Small intestine (tissue), 7 donors: Measurements from ENCODE around the gene MSTO1. TPM values are rescaled to one million over a fixed set of nuclear protein-coding genes. Genes with fewer than 3 reads are reported as not detected.
"Not testable (repeated sequence)": the region's sequence is repeated elsewhere in the genome, so short reads cannot be mapped to it uniquely, and the experiment has no call there.

Source experiments
- DNase-seq, 2 donors: peaks; one replicate each; pipeline versions ENCODE4 v3.0.0 to v3.0.0-alpha.2; 2013
- FAIRE-seq: peaks from 2 replicates; lab custom pipeline; 2012; peaks lifted over from hg19 to GRCh38; lab: Jason Lieb, UNC
- H3K27ac ChIP-seq, 3 donors: one replicate each; pipeline ENCODE4 v1.5.1; 2013; ENCODE audit warnings: low read length in 2 of 3, mild to moderate bottlenecking in 2 of 3, control low read depth in 1 of 3, inconsistent platforms in 1 of 3, low read depth in 1 of 3, moderate library complexity in 1 of 3
- H3K27me3 ChIP-seq, 3 donors: one replicate each; pipeline ENCODE4 v1.6.1; 2013; ENCODE audit warnings: low read length in 3 of 3, inconsistent platforms in 1 of 3; ENCODE audit not compliant: control insufficient read depth in 3 of 3, insufficient read depth in 3 of 3
- H3K36me3 ChIP-seq, 3 donors: one replicate each; pipeline ENCODE4 v1.6.1; 2013; ENCODE audit warnings: low read length in 3 of 3, inconsistent platforms in 1 of 3, low read depth in 1 of 3, mild to moderate bottlenecking in 1 of 3, moderate library complexity in 1 of 3; ENCODE audit not compliant: control insufficient read depth in 3 of 3, insufficient read depth in 2 of 3
- H3K4me1 ChIP-seq, 3 donors: one replicate each; pipeline ENCODE4 v1.6.1; 2013; ENCODE audit warnings: low read length in 2 of 3, inconsistent platforms in 1 of 3, low read depth in 1 of 3, mild to moderate bottlenecking in 1 of 3, moderate library complexity in 1 of 3; ENCODE audit not compliant: control insufficient read depth in 3 of 3, insufficient read depth in 2 of 3
- H3K4me3 ChIP-seq, 3 donors: one replicate each; pipeline ENCODE4 v1.5.1; 2013; ENCODE audit warnings: low read length in 3 of 3, control low read depth in 1 of 3, inconsistent platforms in 1 of 3, low read depth in 1 of 3, mild to moderate bottlenecking in 1 of 3, moderate library complexity in 1 of 3
- H3K9me3 ChIP-seq, 2 donors: one replicate each; pipeline ENCODE4 v1.6.1; 2013; ENCODE audit warnings: low read depth in 1 of 2, low read length in 1 of 2; ENCODE audit not compliant: control insufficient read depth in 2 of 2, insufficient read depth in 1 of 2
- WGBS, 3 donors: extraction: QIAGEN DNeasy Blood & Tissue Kit; methylation state at CpG; one replicate each; pipeline ENCODE4 v1.1.7; 2013; 5-methylcytosine and 5-hydroxymethylcytosine counted together
- polyA plus RNA-seq, 4 donors: library from polyadenylated mRNA; stranded (reverse) in 3 of 4; unstranded in 1 of 4; fragments of 200-250 nt in 3 of 4; fragments of 120-200 nt in 1 of 4; gene quantifications; one replicate each; pipeline versions ENCODE4 v1.2.1 to v1.2.3, GENCODE V29; 2013
- donor health status: healthy with polysubstance abuse.
- donor health status: control.
- donor health status: control.
- donor health status: Bipolar disorder and iron deficiency.
- donor health status: healthy.

MSTO1 gene
- polyA plus RNA-seq, 4 donors, result 13.4 to 36.3 (median 20.3) TPM

DNA sequence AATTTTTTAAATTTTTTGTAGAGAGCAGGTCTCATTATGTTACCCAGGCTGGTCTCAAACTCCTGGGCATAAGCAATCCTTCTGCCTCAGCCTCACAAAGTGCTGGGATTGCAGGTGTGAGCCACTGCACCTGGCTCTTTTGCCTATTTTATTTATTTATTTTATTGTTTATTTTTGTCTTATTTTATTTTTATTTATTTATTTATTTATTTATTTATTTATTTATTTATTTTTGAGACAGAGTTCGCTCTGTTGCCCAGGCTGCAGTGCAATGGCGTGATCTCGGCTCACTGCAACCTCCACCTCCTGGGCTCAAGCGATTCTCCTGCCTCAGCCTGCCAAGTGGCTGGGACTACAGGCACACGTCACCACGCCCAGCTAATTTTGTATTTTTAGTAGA is 34.4 kb upstream of the MSTO1 start:
- H3K27ac ChIP-seq, DNase-seq, H3K9me3 ChIP-seq, FAIRE-seq, H3K4me3 ChIP-seq, H3K27me3 ChIP-seq, H3K4me1 ChIP-seq: not testable (repeated sequence)
- peaks cover 0 to 10% (median 0%) of the 10 kb centered on the region in 3 donors for H3K36me3 ChIP-seq
- WGBS, 3 donors, result 96 to 97% (median 97%) methylated on average over 6 of the region's 6 CpGs

DNA sequence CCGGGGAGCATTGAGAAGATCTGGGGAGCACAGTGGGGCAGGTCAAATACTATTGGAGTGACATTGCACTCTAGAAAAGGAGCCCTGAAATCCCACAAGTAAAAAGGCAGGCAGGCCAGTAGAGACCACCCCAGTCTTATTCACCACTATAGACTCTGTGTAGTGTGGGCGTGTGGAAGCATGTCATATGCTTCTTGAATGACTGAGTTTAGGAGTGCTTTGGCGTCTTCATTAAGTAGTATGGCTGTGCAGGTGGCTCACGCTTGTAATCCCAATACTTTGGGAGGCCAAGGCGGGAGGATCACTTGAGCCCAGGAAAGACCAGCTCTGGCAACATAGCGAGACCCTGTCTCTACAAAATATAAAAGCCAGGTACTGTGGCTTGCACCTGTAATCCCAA is 26.2 kb upstream of the MSTO1 start:
- H3K9me3 ChIP-seq, H3K27me3 ChIP-seq, H3K4me3 ChIP-seq, FAIRE-seq, H3K27ac ChIP-seq, H3K36me3 ChIP-seq, H3K4me1 ChIP-seq, DNase-seq: not testable (repeated sequence)
- 89 to 92% (median 91%) methylated on average over 5 to 6 of the region's 6 CpGs for WGBS, 3 donors

DNA sequence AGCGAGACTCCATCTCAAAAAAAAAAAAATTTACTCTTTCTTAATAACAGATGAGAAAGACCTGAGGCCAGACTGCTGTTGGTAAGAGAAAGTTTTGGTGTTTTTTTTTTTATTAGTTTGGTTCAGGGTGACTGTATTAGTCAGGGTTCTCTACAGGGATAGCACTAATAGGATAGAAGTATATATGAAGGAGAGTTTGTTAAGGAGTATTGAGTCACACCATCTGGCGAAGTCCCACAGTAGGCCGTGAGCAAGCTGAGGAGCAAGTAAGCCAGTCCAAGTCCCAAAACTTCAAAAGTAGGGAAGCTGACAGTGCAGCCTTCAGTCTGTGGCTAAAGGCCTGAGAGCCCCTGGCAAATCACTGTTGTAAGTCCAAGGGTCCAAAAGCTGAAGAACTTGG is 20.7 kb upstream of the MSTO1 start:
- FAIRE-seq, H3K4me3 ChIP-seq, H3K4me1 ChIP-seq, H3K27me3 ChIP-seq, H3K36me3 ChIP-seq, H3K9me3 ChIP-seq, DNase-seq, H3K27ac ChIP-seq: not testable (repeated sequence)
- WGBS, 3 donors, result 89 to 100% (median 100%) methylated on average over 1 to 3 of the region's 3 CpGs

DNA sequence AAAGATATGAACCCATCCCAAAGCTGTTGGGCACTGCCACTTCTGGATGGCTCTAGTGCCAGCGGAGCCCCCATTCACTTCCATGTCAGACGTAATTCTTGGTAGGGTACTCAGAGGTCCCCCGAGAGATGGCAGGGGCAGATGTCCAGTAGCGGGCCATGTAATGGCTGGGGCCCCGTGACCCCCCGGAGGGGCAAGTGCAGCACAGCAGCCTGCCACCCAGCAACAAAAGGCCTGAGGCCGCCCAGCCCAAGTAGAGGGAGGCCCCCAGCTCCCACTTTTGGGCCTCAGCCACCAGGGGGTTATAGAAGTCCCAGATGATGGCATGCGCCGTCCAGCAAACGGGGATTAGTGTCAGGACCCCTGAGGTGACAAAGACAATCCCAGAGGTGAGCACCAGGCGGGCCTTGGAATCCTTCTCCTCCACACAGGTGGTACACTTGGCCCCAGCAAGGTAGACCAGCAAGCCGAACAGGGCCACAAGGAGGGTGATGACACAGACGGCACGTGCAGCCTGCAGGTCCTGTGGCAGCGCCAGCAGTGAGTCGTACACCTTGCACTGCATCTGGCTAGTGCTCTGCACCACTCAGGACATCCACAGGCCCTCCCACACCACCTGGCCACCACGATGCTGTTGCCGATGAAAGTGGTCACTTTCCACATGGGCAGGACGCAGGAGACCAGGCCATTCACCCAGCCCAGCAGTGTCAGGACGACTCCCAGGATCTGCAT is 19.3 kb upstream of the MSTO1 start:
- not testable (repeated sequence) for H3K4me3 ChIP-seq, H3K9me3 ChIP-seq, DNase-seq, H3K27ac ChIP-seq, H3K36me3 ChIP-seq, H3K27me3 ChIP-seq, H3K4me1 ChIP-seq, FAIRE-seq
- WGBS, 3 donors, result 92 to 95% (median 95%) methylated on average over 19 to 20 of the region's 20 CpGs

DNA sequence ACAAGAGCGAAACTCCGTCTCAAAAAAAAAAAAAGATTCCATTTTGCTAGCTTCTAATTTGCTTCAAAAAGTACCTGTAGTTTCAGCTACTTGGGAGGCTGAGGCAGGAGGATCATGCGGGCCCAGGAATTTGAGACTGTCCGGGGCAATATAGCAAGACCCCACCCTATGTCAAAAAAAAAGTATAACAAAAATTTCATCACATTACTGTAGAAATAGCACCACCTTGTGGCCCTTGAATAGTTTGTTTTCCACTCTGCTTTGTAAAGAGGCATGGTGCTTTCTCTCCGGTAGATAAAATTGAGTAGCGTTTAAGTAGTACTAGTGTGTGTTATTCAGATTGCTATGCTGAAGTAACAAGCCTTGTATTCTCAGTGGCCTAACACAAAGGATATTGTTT is 18.2 kb upstream of the MSTO1 start:
- Histone ChIP-seq H3K36me3 (peaks cover 0 to 3% (median 0%) of the 10 kb centered on the region in 3 donors), H3K4me3 (no peak overlapping the region), H3K4me1 (no peaks in the 10 kb centered on the region), H3K27me3 (no peaks in the 10 kb centered on the region), H3K27ac (no peak overlapping the region), H3K9me3 (no peaks in the 10 kb centered on the region)
- 18 to 35% (median 35%) methylated on average over 5 to 6 of the region's 6 CpGs for WGBS, 3 donors
- peak; percentile 60 to 72 for DNase-seq
- no peak for FAIRE-seq

DNA sequence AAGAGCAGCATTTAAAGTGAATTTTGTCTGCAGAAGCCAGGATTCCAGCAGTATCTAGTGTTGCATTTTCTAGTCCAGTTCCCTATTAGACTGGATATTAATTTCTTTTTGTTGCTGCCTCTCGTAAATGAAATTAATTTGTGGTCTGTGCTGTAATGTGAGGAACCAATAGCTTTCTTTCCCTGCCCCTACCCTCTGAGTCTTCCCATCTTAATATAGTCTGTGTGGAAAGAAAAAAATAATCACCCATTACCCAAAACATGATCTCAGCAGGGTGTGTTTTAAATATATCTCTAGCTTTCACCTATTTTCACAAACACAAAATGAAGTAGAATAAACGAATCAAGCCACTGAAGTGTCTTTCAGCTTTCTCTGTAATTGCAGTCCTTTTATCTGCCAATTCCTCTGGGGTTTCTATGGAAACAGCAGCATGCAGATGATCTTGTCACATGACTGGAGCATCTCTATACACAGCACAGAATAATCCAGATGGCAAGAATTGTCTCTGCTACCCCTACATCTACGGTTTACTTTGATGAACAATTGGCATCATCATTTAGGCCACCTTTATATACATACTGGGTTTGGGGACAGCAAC is 14.0 kb upstream of the MSTO1 start:
- not testable (repeated sequence) for H3K27me3 ChIP-seq, H3K36me3 ChIP-seq, H3K9me3 ChIP-seq, H3K27ac ChIP-seq, DNase-seq, FAIRE-seq, H3K4me3 ChIP-seq, H3K4me1 ChIP-seq
- 66 to 76% (median 75%) methylated on average over 3 of the region's 3 CpGs for WGBS, 3 donors

DNA sequence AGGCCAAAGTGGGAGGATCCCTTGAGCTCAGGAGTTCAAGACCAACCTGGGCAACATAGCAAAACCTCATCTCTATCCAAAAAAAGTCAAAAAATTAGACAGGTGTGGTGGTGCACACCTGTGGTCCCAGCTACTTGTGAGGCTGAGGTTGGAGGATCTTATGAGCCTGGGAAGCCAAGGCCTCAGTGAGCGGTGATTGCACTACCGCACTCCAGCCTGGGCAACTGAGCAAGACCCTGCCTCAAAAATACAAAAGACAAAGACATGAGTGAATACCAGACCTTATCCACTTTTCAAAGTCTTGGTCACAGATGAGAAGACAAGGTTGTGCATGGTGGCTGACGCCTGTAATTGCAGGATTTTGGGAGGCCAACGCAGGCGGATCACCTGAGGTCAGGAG is 13.2 kb upstream of the MSTO1 start:
- peaks cover 0 to 3% (median 0%) of the 10 kb centered on the region in 3 donors for H3K27me3 ChIP-seq
- H3K4me3 ChIP-seq, result no peak overlapping the region
- 94 to 97% (median 97%) methylated on average over 5 of the region's 5 CpGs for WGBS, 3 donors
- no peak overlapping the region for H3K27ac ChIP-seq
- H3K36me3 ChIP-seq, result no peaks in the 10 kb centered on the region
- no peaks in the 10 kb centered on the region for H3K4me1 ChIP-seq
- H3K9me3 ChIP-seq, result no peaks in the 10 kb centered on the region
- DNase-seq (no peak), FAIRE-seq (no peak)

DNA sequence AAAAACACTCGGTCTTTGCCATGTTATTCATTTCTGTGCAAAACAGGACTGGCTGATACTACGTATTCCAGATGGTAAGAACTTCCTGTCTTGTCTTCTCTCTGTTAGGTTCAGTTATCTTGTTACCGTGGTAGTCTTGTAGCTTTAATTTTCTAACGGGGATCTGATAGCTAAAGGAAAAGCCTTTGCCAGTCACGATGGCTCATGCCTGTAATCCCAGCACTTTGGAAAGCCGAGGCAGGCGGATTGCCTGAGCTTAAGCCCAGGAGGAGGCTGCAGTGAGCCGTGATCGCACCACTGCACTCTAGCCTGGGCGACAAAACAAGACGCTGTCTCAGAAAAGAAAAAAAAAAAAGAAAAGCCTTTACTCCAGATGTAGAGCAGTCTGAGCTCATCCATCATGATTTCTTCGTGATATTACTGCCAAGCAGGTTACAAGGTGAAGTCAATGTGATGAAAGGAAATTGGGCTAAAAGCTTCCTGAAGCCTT is 11.1 kb upstream of the MSTO1 start:
- no peaks in the 10 kb centered on the region for H3K9me3 ChIP-seq
- H3K36me3 ChIP-seq, result no peaks in the 10 kb centered on the region
- 15 to 35% (median 27%) methylated on average over 12 of the region's 12 CpGs for WGBS, 3 donors
- H3K4me1 ChIP-seq, result no peaks in the 10 kb centered on the region
- H3K4me3 ChIP-seq, result no peak overlapping the region
- FAIRE-seq (no peak), DNase-seq (peak; percentile 6)
- H3K27ac ChIP-seq, result no peak overlapping the region
- peaks cover 0 to 3% (median 0%) of the 10 kb centered on the region in 3 donors for H3K27me3 ChIP-seq
